ENCODE results near the gene SELENOT. TPM values are rescaled to one million over a fixed set of nuclear protein-coding genes. Genes with fewer than 3 reads are reported as not detected.
"Not testable (repeated sequence)": the region's sequence is repeated elsewhere in the genome, so short reads cannot be mapped to it uniquely, and the experiment has no call there.

SELENOT gene
- total RNA-seq, 1 donor from 2014 or later = 45.9 TPM

DNA sequence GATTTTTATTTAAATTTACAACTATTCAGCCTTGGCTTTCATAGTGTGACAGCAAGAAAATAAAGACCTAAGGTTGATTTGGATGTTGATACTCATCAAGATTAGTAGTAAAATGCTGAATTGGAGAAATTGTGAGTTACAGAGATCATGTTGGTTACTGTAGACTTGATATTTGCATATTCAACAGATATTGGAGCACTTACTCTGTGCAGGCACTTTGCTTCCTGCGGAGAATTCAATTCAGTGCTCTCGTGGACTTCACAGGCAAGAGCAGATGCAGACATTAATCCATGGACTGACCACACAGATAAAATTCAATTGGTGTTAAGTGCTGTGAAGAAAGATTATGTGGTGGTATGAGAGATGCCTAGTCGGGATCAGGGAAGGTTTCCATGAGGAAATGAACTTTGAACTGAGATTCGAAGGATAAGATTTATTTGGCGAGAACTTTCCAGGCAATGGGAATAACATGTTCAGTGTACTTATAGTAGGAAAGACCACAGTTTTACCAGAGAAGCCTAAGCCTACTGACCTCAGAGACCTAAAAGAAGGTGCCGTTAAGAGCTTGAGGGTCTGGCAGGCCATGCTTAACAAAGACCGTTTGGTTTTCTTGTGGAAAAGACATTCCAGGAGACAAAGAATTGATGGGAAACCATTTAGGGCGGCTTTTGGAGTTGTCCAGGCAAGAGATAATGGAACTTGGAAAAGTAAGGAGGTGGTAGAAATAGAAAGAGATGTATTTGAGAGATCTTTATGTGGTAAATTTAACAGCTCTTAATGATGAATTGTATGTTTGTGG lies 4.3 kb downstream of the SELENOT start:
- no peak for DNase-seq

DNA sequence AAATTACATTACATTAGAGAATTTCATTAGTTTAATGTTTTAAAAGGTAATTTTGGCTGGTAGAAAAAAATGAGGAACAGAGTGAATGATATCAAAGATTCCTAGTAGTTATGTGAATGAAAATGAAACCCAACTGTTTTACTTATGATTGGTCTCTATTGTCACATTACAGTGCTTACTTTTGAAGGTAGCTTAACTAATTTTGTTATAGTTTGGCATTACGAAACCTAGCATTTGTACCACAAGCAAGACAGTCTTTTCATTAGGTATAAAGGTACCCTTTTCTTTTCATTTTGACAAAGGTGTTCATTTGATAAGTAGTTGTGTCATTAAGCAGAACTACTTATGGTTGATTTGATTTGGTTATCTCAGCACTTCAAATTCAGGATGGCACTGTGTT lies 6.9 kb downstream of the SELENOT start:
- no peak for DNase-seq

DNA sequence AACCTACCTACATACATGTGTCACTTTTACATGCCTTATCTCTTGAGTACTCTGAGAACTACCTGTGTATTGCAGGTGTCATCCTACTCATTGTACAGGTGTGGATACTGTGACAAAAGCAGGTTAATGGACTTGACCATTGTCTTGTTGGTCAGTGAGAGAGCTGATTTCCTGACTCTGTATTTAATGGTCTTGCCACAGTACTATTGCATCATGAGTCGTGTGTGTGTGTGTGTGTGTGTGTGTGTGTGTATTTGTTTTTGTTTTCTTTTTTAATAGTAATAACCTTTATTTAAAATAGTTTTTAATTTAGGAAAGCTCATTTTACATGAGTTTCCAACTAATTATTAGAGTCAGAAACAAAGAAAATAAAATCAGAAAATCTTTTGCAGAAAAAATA lies 7.7 kb downstream of the SELENOT start:
- no peak for DNase-seq

DNA sequence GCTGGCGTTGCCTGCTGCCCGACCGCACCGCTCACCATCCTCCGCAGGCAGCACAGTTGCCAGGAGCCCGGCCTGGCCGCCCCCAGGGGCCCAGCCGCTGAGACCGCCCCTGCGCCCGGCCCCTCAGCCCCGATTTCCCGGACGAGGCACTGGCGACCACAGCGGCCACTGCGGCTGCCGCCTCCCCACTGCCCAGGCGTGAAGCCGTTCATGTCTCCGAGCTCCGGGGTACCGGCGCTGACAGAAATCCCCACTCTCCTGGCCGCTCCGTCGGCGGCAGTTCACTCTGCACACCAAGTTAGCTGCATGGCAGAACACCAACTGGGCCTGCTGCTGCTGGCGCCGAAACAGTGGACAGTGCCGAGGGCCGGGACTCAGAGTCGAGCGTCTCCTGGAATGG lies 8.5 kb downstream of the SELENOT start:
- DNase-seq = no peak

DNA sequence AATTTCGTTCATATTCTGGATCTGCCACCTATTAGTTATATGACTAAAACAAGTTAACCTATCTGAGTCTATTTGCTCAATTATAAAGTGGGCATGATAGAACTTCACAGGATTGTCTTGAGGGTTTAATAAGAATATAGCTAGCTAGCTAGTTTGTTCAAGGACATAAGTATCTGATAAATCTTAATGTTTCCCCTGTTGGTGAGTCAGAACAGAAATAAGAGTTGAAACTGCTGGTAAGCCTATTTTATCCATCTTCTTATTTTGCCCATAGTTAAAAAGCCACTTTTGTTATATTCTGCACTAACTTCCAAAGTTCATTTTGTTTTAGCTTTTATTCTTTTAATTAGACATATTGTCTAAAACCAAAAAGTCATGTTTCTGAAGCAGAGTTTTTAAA lies 9.4 kb downstream of the SELENOT start:
- DNase-seq = no peak

DNA sequence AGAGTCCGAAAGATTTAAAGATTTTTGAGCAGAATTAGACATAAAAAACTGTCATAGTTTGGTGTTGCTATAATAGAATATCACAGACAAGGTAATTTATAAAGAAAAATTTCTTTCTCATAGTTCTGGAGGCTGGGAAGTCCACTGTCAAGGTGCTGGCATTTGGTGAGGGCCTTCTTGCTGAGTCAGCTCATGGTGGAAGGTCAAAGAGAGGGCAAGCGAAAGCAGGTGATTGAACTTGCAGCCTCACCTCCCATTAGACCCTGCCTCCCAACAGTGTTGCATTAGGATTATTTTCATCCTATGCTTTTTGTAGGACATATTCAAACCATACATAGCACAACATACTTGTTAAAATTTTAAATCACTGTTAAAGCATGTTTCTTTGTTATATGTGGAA lies 9.9 kb downstream of the SELENOT start:
- DNase-seq = no peak

DNA sequence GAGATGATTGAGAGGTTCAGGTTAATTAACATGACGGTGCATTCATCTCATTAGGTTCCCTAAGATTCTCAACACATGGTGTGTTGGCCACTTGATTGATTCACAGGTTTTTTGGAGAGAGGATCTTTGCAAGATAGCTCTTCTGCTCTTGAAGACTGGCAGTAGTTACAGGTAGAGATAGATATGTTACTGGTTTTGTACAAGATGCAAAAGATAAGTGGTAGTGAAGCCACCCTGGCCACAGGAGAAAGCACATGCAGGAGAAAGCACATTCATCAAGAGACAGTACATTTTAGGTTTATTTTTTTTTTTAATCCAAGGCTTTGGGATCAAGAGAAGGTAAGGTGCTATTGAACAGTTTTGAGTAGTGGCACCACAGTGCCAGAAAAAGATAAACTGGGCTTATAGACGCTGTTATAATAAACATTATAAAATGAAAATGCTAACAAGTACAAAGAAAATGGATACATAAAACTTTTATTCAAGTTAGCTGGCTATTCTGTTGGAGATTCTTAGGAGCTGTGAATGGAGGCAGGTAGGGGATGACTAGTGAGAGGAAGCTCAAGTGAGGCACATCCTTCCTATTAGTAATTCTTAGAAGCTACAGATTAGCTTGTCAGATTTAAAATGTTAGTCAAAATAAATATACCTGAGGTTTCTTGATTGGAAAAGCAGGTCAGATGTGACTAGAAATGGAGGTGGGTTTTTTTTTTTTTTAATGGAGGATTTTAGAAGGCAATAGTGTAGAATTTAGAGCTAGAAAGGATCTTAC lies 10.8 kb downstream of the SELENOT start:
- no peak for DNase-seq

DNA sequence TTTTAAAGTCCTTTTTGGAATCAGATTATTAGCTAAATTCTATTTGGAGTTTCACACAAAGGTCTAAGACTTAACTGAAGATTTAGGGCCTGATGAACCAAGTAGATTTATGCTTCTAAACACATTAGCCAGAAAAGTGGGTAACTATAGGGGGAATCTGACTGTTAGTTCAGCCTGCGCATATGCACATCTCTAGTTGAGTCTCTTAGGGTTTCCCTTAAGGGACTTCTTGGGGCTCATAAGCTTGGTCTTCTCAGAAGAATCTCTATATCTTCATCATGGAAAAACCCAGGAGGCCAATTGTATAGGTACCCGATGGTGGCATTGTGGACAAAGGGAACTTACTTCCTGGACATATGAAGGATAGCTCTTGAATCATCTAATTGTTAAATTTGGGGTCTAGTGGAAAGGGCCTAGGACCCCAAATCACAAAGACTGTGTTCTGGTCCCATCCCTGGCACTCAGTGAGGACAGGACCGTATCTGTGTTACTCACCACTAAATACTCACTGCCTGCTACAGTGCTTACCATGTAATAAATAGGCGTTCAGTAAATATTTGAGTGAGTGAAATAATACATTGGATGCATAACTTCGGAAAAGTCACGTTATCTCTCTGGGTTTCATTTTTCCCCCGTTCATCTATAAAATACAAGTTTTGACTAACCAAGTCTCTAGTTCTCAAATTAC lies 17.0 kb downstream of the SELENOT start:
- no peak for DNase-seq

DNA sequence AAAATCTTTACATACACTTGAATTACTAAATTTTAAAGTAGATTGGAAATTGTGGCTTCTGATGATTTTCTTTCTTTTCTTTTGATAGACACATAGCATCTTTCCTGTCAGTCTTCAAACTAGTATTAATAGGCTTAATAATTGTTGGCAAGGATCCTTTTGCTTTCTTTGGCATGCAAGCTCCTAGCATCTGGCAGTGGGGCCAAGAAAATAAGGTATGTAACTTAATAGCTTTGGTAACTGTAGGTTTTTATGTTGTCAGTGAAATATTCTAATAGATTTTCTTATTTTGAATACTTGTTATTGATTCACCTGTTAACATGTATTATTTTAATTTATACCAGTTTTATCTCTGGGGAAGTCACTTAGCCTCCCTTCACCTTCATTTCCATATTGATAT lies 19.8 kb downstream of the SELENOT start:
- not testable (repeated sequence) for DNase-seq

DNA sequence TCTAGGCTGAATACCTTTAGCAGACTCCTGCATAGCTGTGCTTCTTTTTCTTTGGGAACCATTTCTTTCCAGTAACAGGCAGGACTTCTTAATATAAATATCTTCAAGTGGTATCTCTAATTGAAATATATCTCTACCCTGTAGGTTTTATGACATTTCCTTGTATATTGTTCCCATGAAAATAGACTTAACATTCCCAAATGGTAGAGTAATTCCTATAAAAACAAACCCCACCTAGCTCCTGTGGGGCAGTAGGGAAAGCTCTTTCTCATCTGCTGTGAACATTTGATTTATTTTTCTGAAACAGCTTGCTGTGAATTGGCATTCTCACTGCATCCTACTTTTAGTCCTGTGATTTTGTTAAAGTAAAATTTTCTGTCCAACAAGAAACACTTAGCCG lies 20.8 kb downstream of the SELENOT start:
- no peak for DNase-seq

DNA sequence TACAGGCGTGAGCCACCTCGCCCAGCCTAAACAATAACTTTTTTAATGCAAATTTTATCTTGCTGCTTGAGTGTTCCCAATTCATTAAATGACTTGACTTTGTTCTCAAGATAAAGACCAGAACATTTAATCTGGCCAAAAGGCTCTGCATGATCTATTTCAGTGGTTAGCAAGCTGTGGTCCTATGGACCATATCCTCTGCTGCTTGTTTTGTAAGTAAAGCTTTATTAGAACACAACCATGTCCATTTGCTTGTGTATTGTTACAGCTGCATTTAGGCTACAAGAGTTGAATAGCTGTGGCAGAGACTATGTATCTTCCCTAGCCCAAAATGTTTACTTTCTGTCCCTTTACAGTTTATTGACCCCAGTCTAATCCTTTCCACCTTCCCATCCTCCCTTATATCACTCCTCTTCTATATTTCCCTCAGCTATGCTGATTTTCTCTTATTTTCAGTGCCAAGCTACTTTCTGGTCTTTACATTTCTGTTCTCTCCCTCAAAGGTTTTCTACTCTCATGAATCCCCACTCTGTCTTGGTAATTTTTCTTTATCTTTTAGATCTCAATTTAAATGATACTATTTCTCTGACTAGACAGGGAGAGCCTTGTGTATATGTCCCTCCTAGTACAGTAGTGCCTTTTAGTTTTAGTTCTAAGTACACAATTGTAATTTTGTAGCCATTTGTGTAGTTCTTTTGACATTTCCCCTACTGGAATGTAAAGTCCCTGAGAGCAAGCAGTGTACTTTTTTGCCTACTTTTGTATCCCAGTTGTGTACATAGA lies 23.2 kb downstream of the SELENOT start:
- no peak for DNase-seq

DNA sequence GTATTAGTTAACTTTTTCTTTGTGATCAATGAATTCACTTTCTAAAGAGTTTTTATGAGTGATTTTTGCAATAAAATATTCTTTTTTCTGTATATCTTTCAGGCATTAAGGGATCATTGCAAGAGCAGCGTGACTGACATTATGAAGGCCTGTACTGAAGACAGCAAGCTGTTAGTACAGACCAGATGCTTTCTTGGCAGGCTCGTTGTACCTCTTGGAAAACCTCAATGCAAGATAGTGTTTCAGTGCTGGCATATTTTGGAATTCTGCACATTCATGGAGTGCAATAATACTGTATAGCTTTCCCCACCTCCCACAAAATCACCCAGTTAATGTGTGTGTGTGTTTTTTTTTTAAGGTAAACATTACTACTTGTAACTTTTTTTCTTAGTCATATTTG lies 24.4 kb downstream of the SELENOT start:
- no peak for DNase-seq

DNA sequence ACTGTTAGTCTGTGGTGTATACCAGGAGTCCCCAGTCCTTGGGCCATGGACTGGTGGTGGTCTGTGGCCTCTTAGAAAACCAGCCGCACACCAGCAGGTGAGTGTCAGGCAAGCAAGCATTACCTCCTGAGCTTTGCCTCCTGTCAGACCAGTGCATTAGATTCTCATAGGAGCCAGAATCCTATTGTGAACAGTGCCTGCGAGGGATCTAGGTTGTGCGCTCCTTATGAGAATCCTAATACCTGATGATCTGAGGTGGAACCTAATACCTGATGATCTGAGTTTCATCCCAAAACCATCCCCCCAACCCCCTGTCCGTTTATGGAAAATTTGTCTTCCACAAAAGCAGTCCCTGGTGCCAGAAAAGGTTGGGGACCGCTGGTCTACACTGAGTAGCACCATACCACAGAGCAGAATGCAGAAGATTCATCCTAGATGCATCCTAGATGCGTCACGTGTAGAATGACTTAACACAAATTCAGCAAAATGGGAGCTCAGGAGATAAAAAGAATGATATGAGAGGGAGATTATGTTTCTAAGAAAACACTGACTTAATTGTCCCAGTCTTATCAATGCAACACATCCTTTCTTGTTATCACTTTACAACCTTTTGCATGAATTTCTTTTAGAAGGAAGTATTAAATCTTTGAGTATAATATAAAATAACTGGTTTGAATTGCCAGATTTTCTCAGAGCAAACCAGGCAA lies 28.5 kb downstream of the SELENOT start:
- no peak for DNase-seq

DNA sequence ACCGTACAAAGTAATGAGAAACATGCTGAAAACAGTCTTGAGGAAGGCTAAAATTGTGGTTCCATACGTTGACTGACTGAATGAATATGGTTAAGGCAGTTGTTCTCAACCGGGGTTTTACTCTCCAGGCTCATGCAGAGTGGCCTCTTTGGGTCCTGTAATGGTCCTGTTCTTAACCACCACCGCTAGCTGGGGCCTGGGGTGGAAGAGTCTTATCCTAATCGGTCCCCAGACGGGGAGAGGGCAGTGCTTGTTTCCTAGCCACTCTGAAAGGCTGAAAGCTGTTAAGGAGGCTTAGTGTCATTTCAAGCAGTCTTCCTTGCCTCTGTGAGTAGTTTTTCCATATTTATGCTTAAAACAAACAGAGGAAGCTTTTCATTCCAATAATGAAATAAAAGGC lies 32.0 kb downstream of the SELENOT start:
- no peak for DNase-seq

DNA sequence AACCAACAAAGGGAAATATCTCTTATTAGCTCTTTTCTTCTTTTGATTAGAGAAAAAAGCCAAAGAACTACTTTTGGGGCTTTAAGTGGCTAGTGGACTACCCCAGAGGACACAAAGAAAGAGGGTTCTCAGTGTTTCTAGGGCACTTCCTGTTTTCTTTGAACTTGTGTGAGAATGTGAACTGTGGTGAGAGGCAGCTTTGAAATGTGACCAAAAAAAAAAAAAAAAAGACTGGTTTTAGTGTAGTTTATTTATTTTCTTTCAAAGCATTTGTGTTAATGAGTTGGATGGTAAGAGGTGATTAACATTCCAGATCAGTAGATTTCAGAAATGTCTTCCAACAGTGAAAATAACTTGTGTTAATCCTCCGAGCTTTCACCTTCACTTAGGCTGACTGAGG lies 32.4 kb downstream of the SELENOT start:
- DNase-seq = no peak

DNA sequence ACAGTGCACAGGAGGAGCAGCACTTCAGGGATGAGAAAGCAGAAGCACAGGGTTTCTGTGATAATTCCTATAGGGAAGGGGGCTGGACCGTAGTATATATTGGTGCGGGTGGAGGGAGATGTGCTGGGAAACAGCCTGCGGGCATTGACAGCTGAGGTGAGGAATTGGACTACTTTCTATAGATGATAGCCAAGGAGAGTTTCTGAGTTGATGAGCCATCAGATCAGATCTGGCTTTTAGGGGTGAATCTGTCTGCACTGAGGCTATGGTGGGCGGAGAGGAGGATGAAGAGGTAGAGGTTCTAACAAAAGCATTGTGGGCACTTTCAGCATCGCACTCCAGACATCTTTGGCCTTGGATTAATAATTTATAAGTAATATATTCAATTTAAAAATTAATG lies 33.1 kb downstream of the SELENOT start:
- DNase-seq = no peak

DNA sequence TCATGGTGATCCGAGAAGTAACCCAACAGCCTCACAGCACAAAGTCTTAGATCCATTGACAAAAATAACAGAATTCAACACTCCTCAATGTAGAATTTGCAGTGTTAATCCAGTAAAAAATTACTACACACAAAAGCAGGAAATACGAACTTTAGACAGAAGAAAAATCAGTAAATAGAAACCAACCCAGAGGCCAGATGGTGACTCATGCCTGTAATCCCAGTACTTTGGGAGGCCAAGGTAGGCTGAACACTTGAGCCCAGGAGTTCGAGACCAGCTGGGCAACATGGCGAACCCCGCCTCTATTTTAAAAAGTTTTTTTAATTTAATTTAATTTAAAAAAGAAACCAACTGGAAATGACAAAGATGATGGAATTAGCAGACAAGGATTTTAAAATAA lies 36.1 kb downstream of the SELENOT start:
- DNase-seq = no peak

DNA sequence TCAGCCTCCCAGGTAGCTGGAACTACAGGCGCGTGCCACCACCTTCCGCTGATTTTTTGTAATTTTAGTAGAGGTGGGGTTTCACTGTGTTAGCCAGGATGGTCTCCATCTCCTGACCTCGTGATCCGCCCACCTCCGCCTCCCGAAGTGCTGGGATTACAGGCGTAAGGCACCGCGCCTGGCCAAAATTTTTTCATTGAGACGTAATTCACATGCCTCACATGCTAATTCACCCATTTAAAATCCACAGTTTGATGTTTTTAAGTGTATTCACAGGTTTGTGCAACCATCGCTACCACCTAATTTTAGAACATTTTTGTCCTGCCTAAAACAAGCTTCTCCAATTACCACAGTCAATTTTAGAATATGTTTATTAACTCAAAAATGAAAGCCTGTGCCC lies 37.1 kb downstream of the SELENOT start:
- DNase-seq = no peak

DNA sequence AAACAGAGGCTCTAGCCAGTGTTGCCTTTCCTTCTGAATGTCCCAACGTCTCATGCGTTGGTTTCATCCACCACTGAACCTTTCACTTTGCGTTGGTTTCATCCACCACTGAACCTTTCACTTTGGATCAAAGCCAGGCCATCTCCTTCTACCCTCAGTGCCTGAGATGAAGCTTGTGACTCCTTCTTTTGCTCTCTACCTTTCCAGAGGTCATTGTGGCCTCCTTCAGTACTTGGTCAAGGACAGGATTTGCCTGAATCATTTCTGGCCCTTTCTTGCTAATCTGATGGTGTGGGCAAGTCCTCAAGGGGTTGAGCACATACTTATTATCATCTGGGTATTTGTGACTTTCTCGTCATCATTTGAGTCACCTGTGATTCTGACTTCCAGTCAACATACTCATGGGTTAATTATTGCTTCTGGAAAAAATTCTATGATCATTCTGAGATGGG lies 50.0 kb downstream of the SELENOT start:
- no peak for DNase-seq

DNA sequence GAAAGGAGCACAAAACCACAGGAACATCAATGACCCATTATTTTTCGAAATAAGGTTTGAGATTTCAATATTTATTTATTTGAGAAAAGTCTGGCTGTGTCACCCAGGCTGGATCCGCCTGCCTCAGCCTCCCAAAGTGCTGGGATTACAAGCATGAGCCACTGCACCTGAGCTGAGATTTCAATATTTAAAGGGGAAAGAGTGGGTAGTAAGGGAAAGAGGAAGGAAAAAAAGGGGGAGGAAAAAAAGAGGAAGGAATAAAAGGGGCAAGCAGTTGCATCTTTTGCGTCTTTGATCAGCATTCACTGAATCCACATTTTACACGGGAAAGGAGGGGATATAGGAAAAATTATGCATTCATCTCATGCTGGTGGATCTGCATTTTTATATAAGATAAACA lies 53.2 kb downstream of the SELENOT start:
- no peak for DNase-seq

DNA sequence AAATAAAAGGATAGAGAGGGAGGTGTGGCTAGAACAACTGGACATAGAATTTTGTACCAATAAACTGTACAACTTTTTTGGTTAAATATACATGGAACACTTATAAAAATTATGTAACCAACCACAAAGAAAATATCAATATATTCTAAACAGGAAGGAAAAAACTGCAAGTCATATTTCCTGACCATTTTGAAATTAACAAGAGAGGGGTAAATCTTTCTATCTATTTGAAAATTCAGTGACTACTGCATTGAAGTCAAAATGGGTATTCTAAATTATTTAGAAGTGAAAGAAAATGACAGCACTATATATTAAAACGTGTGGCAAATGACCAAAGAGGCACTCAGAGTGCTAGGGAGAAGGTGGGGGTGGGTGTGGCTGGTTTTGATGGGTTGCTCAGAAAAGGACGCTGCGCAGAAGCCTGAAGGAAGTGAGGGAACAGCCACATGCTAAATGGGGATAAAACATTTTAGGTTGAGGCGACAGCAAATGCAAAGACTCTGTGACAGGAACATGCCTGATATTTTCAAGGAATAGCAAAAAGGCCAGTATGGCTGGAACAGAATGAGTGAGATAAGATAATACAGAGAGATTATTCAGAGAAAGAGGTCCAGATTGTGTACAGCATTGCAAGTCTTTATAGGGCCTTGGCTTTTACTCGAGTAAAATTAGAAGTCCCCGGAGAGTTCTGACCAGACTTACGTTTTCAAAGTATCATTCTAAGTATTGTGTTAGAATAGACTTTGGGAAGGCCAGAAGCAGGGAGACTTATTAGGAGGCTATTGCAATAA lies 59.5 kb downstream of the SELENOT start:
- no peak for DNase-seq

Data from skin of body (tissue), 2 donors.